Activated naive CD4-positive, alpha-beta T cell treated with anti-CD3 and anti-CD28 coated beads, Interleukin-2, amount 10 ng/mL, durations not matched to agents 7 days and 5 days (primary cell): ENCODE measurements around the gene STRIP1.
"Not testable (repeated sequence)": the region's sequence is repeated elsewhere in the genome, so short reads cannot be mapped to it uniquely, and the experiment has no call there.

Experiments used
- CTCF ChIA-PET: fragments of 350-600 bp; sonication (Branson Sonifier 250); formaldehyde crosslinking; loops from one replicate; lab custom pipeline; 2021; ENCODE audit warnings: antibody characterized with exemption; lab: Charles Lee
- DNase-seq: peaks from one replicate; pipeline ENCODE4 v3.0.0-alpha.2; 2020
- H3K27ac Mint-ChIP-seq: one replicate; pipeline ENCODE4 v1.8.0; 2021; ENCODE audit warnings: mild to moderate bottlenecking, moderate library complexity, mixed read lengths
- H3K27me3 Mint-ChIP-seq: one replicate; pipeline ENCODE4 v1.8.0; 2021; ENCODE audit warnings: mild to moderate bottlenecking, mixed read lengths
- H3K36me3 Mint-ChIP-seq: one replicate; pipeline ENCODE4 v1.8.0; 2021; ENCODE audit warnings: mixed read lengths
- H3K4me1 Mint-ChIP-seq: one replicate; pipeline ENCODE4 v1.8.0; 2021; ENCODE audit warnings: mixed read lengths
- H3K4me3 Mint-ChIP-seq: one replicate; pipeline ENCODE4 v1.8.0; 2021; ENCODE audit warnings: mild to moderate bottlenecking, moderate library complexity, mixed read lengths
- H3K9me3 Mint-ChIP-seq: one replicate; pipeline ENCODE4 v1.8.0; 2021; ENCODE audit warnings: mixed read lengths

The STRIP1 gene

DNA sequence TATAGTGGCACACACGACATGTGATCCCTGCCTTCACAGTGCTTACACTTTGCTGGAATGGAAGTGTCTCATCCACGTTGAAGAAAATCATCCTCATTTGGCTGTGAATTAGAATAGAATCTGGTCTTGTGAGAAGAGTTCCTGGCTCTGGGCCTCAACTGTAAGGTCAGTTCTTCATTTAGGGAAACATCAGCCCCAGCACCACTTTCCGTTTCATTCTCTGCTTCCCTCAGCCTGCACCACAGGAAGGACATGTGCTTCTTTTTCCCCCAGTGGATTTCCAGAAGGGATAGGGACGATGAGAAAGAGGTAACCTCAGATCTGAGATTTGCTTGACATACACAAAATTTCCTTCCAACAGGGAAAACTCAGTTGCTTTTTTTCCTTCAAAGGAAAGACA, 39.7 kb downstream of the STRIP1 start:
- peaks cover 84% of the 10 kb centered on the region for H3K27me3 Mint-ChIP-seq
- no peaks in the 10 kb centered on the region for H3K4me1 Mint-ChIP-seq
- no peaks in the 10 kb centered on the region for H3K36me3 Mint-ChIP-seq
- no peaks in the 10 kb centered on the region for H3K9me3 Mint-ChIP-seq
- no peak overlapping the region for H3K4me3 Mint-ChIP-seq
- CTCF ChIA-PET: interaction anchor here (1.1 to 1.8 kb wide), 3 partner anchors 14 to 19 kb away, joined by 3 to 5 read pairs (median 5); no protein-coding TSS in a partner anchor
- DNase-seq: no peak
- H3K27ac Mint-ChIP-seq: no peak overlapping the region

DNA sequence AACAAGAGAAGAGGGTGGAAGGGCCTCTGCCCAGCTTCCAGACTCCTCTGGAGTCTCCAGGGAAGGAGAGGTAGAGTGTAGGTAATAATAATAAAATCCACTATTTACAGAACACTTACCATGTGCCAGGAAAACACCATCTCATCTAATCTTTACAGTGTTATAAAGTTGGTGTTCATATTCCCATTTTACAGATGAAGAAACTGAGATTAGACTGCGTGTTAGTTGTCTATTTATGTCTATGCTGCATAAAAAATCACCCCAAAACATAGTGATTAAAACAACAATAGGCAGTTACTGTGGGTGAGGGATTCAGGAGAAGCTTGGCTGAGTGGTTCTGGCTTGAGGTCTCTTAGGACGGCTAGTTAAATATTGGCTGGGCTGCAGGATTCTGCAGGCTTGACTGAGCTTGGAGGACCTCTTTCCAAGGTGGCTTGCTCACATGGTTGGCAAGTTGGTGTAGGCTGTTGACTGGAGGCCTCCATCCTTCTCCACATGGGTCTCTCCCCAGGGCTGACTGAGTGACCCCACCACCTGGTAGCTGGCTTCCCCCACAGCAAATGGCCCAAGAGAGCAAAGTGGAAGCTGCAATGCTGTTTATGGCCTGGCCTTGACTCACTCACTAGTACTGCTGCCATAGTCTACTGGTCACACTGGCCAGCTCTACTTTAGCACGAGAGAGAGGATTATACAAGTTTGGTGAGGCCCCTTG, 42.5 kb downstream of the STRIP1 start:
- H3K9me3 Mint-ChIP-seq: no peaks in the 10 kb centered on the region
- DNase-seq: no peak
- H3K4me3 Mint-ChIP-seq: no peak overlapping the region
- H3K27me3 Mint-ChIP-seq: peaks cover 85% of the 10 kb centered on the region
- H3K27ac Mint-ChIP-seq: no peak overlapping the region
- CTCF ChIA-PET: interaction anchor here (1.4 to 3.6 kb wide), 4 partner anchors 11 to 39 kb away, joined by 3 to 18 read pairs (median 10); no protein-coding TSS in a partner anchor
- H3K36me3 Mint-ChIP-seq: no peaks in the 10 kb centered on the region
- no peaks in the 10 kb centered on the region for H3K4me1 Mint-ChIP-seq

DNA sequence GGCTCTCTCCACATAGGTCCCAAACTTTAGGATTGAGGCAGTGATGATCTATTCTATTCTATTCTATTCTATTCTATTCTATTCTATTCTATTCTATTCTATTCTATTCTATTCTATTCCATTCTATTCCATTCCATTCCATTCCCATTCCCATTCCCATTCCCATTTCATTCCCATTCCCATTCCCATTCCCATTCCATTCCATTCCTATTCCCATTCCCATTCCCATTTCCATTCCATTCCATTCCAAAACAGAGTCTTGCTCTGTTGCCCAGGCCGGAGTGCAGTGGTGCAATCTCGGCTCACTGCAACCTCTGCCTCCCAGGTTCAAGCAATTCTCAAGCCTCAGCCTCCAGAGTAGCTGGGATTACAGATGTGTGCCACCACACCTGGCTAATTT, 45.6 kb downstream of the STRIP1 start:
- H3K36me3 Mint-ChIP-seq, CTCF ChIA-PET, DNase-seq, H3K9me3 Mint-ChIP-seq, H3K27ac Mint-ChIP-seq, H3K4me3 Mint-ChIP-seq: not testable (repeated sequence)
- H3K27me3 Mint-ChIP-seq: peaks cover 85% of the 10 kb centered on the region
- H3K4me1 Mint-ChIP-seq: peaks cover 19% of the 10 kb centered on the region

DNA sequence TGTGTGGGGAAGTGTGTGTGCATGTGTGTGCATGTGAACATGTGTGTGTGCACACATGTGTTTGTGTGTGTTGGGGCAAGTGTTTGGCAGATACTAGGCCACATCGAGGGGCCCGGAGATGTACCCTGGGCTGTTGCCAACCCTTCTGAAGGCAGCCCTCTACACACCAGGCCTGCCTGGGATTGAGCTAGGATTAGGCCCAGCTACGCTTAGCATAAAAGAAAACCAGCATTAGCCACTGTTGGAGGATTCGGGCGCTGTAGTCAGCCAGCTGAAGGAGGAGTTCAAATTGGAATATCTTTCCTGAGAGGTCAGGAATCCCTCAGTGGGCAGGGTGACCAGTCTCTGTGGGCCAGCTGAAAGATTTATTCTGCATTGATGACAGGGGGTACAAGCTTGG, 46.6 kb downstream of the STRIP1 start:
- CTCF ChIA-PET: interaction anchor here (0.8 to 1.7 kb wide), 9 partner anchors 10 to 52 kb away, joined by 3 to 18 read pairs (median 4); partner anchors contain the start of gene ALX3
- Mint-ChIP-seq H3K9me3 (no peaks in the 10 kb centered on the region), H3K4me3 (no peak overlapping the region), H3K36me3 (peaks cover 2% of the 10 kb centered on the region), H3K27me3 (peaks cover 86% of the 10 kb centered on the region), H3K27ac (no peak overlapping the region), H3K4me1 (peaks cover 19% of the 10 kb centered on the region)
- no peak for DNase-seq

DNA sequence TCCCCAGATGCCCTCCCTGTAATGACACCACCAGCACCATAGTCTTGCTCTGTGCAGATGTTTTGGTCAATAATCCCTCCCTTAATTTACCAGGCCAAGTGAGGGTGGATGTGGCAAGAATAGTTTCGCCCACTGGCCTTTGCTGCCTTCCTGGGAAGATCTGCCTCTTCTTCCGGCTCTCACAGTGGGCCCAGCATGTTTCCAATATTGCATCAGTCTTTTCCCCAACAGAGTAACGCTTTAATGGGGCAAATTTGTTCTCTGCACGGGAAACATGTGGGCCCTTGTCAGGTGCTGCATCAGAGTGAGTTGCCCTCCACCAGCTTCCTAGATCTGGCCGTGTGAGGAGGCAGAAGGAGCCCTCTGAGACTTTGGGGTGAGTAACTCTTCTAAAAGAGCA, 48.1 kb downstream of the STRIP1 start:
- CTCF ChIA-PET: interaction anchor here (1.3 to 1.7 kb wide), 3 partner anchors 10 to 22 kb away, joined by 4 to 6 read pairs (median 4); partner anchors contain the start of gene ALX3
- H3K27me3 Mint-ChIP-seq: peaks cover 88% of the 10 kb centered on the region

DNA sequence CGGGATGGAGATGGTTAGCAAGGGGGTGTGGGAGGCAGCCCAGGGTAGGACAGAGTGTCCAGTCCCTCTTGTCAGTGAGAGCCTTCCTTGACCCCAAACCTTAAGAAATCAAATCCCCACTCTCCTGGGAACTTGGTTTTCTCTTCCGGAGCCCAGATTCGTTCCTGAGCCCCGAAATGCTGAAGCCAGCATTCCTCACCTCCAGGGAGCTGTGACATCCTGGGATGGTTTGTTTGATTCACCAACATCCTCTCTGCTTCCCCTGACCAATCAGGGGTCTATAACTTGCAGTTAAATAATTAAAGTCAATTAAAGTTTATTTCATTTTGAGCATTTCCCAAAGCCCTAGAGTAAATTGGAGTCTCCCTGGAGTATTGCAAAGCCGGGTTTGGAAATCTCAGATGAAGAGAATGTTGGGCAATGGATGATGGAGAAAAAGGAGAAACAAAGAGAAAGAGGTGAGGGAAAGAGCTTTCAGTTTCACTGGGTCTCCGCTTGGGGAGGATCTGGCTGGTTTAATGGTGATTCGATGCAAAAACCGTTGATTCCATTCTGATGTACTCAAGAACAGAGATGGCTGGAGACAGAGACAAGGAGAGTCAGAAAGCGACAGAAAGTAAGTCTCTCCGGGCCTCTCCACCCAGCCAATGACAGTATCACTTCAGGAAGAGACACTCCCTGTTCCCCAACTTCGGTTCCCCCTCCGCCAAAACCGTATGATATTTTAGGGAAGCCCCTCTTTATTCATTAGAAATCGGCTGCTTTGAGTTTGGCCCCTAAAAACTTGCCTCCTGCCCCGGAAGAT, 48.8 kb downstream of the STRIP1 start:
- Mint-ChIP-seq H3K4me3 (peak overlapping the region; percentile 72), H3K36me3 (peaks cover 2% of the 10 kb centered on the region), H3K9me3 (no peaks in the 10 kb centered on the region), H3K27me3 (peaks cover 95% of the 10 kb centered on the region), H3K27ac (no peak overlapping the region), H3K4me1 (peaks cover 19% of the 10 kb centered on the region)
- CTCF ChIA-PET: interaction anchor here (1.7 kb wide), 1 partner anchor 23 kb away, joined by 6 read pairs; no protein-coding TSS in a partner anchor
- DNase-seq: no peak

More for the DNA sequence above, 48.1 kb downstream of the STRIP1 start:
- Mint-ChIP-seq H3K36me3 (peaks cover 2% of the 10 kb centered on the region), H3K4me1 (peaks cover 19% of the 10 kb centered on the region), H3K27ac (no peak overlapping the region), H3K9me3 (no peaks in the 10 kb centered on the region), H3K4me3 (no peak overlapping the region)
- DNase-seq: no peak

DNA sequence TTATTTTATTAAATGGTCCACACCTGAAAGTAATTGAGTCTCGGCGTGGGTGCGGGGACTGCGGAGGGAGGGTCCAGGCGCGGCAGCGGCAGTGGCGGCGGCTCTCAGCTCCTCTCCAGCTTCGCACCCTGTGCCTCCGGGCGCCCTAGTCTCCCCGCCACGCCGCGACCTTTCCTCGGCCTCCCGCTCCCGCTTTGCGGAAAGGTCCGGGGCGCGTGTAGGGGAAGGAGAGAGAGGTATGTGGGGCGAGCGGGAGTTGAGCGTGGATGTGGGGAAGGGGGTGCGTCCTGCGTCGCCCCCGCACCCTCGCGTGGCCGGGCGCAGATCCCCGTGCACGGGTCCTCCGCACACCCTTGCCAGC, 49.4 kb downstream of the STRIP1 start:
- peaks cover 19% of the 10 kb centered on the region for H3K4me1 Mint-ChIP-seq
- peak overlapping the region; percentile 72 for H3K4me3 Mint-ChIP-seq
- H3K27me3 Mint-ChIP-seq: peaks cover 92% of the 10 kb centered on the region
- no peaks in the 10 kb centered on the region for H3K9me3 Mint-ChIP-seq
- H3K27ac Mint-ChIP-seq: no peak overlapping the region
- H3K36me3 Mint-ChIP-seq: peaks cover 2% of the 10 kb centered on the region
- DNase-seq: no peak
- CTCF ChIA-PET: interaction anchor here (1.7 kb wide), 1 partner anchor 23 kb away, joined by 6 read pairs; no protein-coding TSS in a partner anchor

DNA sequence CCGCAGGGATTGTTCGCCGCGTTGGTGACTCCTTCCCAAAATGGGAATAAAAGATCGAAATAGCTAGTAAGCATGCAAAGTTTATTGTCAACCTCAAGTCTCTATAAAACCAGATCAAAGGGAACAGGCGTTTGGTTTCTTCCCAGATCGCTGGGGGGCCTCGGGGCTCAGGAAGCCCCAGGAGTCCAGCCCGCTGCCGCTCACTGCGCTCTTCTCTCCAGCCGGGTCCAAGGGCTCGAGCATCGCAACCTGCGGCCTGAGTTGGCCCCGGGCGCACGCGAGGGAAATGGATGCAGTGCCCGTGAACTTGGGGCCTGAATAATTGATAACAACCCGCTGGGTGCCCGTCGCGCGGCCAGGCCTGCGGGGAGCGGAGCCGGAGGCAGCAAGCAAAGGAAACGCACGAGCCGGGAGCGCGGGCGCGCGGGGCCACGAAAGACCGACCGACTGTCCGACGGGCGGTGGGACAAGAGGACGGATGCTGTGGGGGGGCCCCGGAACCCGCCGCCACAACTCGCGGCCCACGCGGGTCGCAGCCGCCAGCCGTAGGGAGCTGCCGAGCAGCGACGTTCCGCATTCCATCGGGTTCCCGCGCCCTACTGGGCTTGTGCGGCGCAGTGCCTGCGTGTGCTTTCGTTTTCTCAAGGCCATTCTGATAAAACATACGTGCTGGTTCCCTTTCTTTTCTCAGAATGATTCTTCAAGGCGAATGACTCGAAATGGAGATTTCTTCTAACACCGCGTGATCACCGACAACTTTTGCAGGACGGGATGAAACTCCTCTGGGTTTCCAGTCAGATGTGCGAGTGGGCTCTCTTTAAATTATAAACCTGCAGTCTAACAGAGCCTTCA, 50.0 kb downstream of the STRIP1 start:
- H3K4me1 Mint-ChIP-seq: peaks cover 19% of the 10 kb centered on the region
- peak overlapping the region; percentile 72 for H3K4me3 Mint-ChIP-seq
- H3K9me3 Mint-ChIP-seq: no peaks in the 10 kb centered on the region
- CTCF ChIA-PET: interaction anchor here (1.7 kb wide), 1 partner anchor 24 kb away, joined by 6 read pairs; no protein-coding TSS in a partner anchor
- peaks cover 90% of the 10 kb centered on the region for H3K27me3 Mint-ChIP-seq
- H3K27ac Mint-ChIP-seq: no peak overlapping the region
- peak; percentile 56 for DNase-seq
- H3K36me3 Mint-ChIP-seq: peaks cover 2% of the 10 kb centered on the region

DNA sequence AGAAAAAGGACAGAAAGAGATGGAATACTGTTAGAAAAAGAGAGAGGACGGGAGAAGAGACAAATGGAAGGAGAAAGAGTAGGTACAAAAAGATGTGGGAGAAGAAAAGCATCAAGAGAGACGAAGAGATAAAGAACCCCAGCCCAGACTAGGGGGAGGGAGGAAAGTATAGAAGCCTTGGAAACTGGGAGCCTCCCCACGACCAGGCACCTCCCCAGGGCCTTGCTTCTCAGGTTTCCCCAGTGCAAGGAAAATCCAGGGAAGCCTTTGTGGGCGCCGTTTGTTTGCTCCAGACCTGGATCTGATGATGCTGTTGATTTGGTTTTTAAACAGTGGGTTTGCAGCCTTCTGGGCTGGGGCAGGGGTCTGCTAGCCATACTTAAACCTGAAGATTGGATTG, 51.2 kb downstream of the STRIP1 start:
- CTCF ChIA-PET: interaction anchor here (8.3 kb wide), 1 partner anchor 18 kb away, joined by 133 read pairs; no protein-coding TSS in a partner anchor
- H3K4me1 Mint-ChIP-seq: peaks cover 19% of the 10 kb centered on the region
- H3K27ac Mint-ChIP-seq: no peak overlapping the region
- peaks cover 2% of the 10 kb centered on the region for H3K36me3 Mint-ChIP-seq
- no peak overlapping the region for H3K4me3 Mint-ChIP-seq
- DNase-seq: no peak
- H3K27me3 Mint-ChIP-seq: peaks cover 87% of the 10 kb centered on the region
- no peaks in the 10 kb centered on the region for H3K9me3 Mint-ChIP-seq

DNA sequence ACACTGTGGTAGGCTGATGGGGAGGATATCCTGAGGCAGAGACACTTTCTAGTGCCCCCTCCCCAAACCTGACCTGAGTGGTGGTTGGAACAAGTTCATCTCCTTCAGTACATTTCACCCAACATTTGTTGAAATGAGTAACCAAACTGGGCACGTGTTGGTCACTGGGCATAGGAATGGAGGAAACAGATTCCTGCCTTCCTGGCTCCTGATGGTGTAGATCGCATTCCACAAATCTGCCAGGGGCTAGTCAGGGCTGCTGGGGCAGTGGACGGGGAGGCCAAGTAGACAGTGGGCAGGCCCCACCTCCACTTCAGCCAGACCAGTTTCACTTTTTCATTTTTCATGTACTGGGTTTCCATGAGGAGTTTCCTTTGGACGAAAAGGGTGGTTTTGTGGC, 52.5 kb downstream of the STRIP1 start:
- Mint-ChIP-seq H3K36me3 (peaks cover 2% of the 10 kb centered on the region), H3K27ac (no peak overlapping the region), H3K9me3 (no peaks in the 10 kb centered on the region), H3K27me3 (peaks cover 81% of the 10 kb centered on the region), H3K4me1 (peaks cover 19% of the 10 kb centered on the region), H3K4me3 (no peak overlapping the region)
- CTCF ChIA-PET: interaction anchor here (0.9 to 8.3 kb wide), 3 partner anchors 16 to 26 kb away, joined by 3 to 133 read pairs (median 5); partner anchors contain the start of gene ALX3
- DNase-seq: no peak

DNA sequence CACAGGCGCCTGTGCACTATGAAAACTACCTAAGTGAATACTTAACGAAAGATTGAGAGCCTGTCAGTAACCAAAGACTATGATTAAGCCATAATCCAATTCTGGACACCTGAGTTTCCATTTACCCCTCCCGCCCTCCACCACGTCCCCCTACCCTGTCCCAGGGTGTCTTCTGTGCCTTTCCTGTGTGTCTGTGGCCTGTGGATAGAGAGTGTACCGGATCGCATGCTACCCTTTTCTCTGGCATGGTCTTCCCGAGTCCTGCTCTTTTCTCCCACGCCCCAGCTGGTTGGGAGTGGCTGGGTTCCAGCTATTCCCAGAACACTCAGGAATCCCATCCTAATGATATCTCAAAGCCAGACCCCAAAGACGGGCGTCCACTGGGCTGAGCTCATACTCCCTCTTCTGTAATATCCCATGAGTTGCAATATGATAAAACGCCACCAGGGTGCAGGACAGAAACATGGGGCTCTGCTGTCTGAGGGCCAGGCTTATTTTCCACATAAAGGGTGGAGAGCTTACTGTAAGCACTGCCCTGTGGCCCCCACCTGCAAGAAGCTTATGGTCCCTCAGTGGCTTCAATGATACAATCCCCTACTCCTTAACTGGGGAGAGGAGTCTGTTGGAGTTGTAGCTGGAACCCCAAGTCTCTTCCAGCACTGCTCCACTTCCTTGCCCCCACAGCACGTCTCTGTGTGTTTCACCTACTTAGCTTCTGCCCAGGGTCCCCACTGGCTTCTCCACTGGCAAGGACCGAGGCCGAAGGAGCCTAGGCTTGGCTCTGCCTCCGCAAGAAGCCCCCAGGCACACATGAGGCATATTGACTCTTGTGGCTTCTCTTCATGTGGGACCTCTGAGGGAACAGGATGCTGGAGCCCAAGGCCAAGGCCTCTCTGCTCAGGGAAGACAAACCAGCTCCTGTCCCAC, 53.7 kb downstream of the STRIP1 start:
- DNase-seq: peak; percentile 66
- Mint-ChIP-seq H3K4me1 (peaks cover 16% of the 10 kb centered on the region), H3K4me3 (no peak overlapping the region), H3K9me3 (no peaks in the 10 kb centered on the region), H3K36me3 (peaks cover 2% of the 10 kb centered on the region), H3K27ac (no peak overlapping the region), H3K27me3 (peaks cover 78% of the 10 kb centered on the region)
- CTCF ChIA-PET: interaction anchor here (0.6 to 8.3 kb wide), 23 partner anchors 9 to 705 kb away, joined by 3 to 133 read pairs (median 5); partner anchors contain the start of gene ALX3

DNA sequence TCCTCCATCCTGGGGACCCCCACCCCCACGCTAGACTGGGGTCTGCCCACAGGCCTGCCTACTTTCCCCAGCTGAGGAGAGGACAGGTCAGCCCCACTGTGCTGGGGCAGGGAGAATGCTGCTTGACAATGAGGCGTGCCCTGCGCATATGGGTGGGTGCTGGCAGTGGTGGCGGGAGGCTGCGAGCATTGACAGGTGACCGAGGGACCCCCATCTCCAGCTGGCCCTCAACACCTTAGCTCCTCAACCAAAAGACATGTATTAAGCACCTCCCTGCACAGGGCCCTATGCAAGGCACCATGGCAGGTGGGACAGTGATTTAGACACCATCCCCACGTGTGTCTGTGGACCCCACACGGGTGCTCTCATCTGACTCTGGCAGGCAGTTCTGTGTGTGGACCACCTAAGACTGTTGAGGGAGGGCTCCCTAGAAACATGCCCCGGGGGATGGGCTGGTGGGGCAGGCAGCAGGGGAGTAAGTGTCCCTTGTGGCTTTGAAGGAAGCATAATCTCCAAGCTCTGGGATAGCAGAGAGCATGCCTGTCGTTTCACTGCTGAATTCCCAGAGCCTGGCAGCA, 54.4 kb downstream of the STRIP1 start:
- Mint-ChIP-seq H3K4me3 (no peak overlapping the region), H3K4me1 (peaks cover 9% of the 10 kb centered on the region), H3K27me3 (peaks cover 77% of the 10 kb centered on the region), H3K9me3 (no peaks in the 10 kb centered on the region), H3K36me3 (no peaks in the 10 kb centered on the region), H3K27ac (no peak overlapping the region)
- no peak for DNase-seq
- CTCF ChIA-PET: interaction anchor here (0.6 to 8.3 kb wide), 16 partner anchors 8 to 705 kb away, joined by 3 to 133 read pairs (median 6); no protein-coding TSS in a partner anchor
